HG03439 (cell line): ENCODE data around the gene GRM2.

ENCODE experiments used
- ATAC-seq: cut with Tn5 transposase; IDR thresholded peaks from one replicate; pipeline ENCODE4 v1.9.1; 2021; ENCODE audit warnings: mild to moderate bottlenecking, moderate library complexity; ENCODE audit not compliant: unreplicated experiment

Gene GRM2

GRCh38 chr3:51706788-51707731, at the start of gene GRM2:
Gene GRM2, plus strand, starts transcription at chr3:51707068. Its CDS starts 1,916 bp downstream, at chr3:51708984.
- no peak for ATAC-seq

GRCh38 chr3:51657234-51657633, 49.6 kb upstream of the GRM2 start:
- ATAC-seq: no peak

GRCh38 chr3:51659942-51660341, 46.9 kb upstream of the GRM2 start:
- ATAC-seq: no peak

GRCh38 chr3:51662456-51662855, 44.4 kb upstream of the GRM2 start:
- ATAC-seq: no peak

GRCh38 chr3:51668756-51669155, 38.1 kb upstream of the GRM2 start:
- ATAC-seq: no peak

GRCh38 chr3:51669241-51670052, 37.4 kb upstream of the GRM2 start:
- no peak for ATAC-seq

GRCh38 chr3:51670053-51670822, 36.6 kb upstream of the GRM2 start:
- ATAC-seq: no peak

- peak; percentile 81 for ATAC-seq
Observed at GRCh38 chr3:51670823-51671733, 35.8 kb upstream of the GRM2 start, which contains the start of gene TEX264. Gene TEX264, plus strand, starts transcription at chr3:51671252. Its CDS starts 3,053 bp downstream, at chr3:51674305.

GRCh38 chr3:51671734-51672475, 35.0 kb upstream of the GRM2 start:
- peak; percentile 33 for ATAC-seq

GRCh38 chr3:51673181-51673801, 33.6 kb upstream of the GRM2 start:
- no peak for ATAC-seq

- no peak for ATAC-seq
Observed at GRCh38 chr3:51673802-51674654, 32.8 kb upstream of the GRM2 start.

GRCh38 chr3:51675201-51675611, 31.7 kb upstream of the GRM2 start:
- ATAC-seq: no peak

GRCh38 chr3:51676102-51676640, 30.7 kb upstream of the GRM2 start:
- ATAC-seq: no peak

- ATAC-seq: no peak
Observed at GRCh38 chr3:51677358-51677757, 29.5 kb upstream of the GRM2 start.

GRCh38 chr3:51678186-51678585, 28.7 kb upstream of the GRM2 start:
- ATAC-seq: no peak

- no peak for ATAC-seq
Observed at GRCh38 chr3:51678641-51679040, 28.2 kb upstream of the GRM2 start.

- no peak for ATAC-seq
Observed at GRCh38 chr3:51679318-51679717, 27.6 kb upstream of the GRM2 start.
